Motor neuron (in vitro differentiated cells): ENCODE measurements around the gene PAQR8. TPM values are rescaled to one million over a fixed set of nuclear protein-coding genes. Genes with fewer than 3 reads are reported as not detected.
"Not testable (repeated sequence)": the region's sequence is repeated elsewhere in the genome, so short reads cannot be mapped to it uniquely, and the experiment has no call there.

ENCODE experiments used
- ATAC-seq, 8 experiments: fragments of 200-7000 bp; cut with Tn5 transposase; replicated peaks in 6 of 8; 2 replicates each; pipeline ENCODE4 v1.8.0; 2021; ENCODE audit warnings: mild to moderate bottlenecking in 8 of 8, moderate library complexity in 8 of 8
- H3K27ac ChIP-seq, 2 donors: fragments of 250-450 bp; sonication (Bioruptor Pico); 2 replicates each; pipeline ENCODE4 v1.9.0; 2021; ENCODE audit warnings: antibody characterized with exemption in 2 of 2, mild to moderate bottlenecking in 2 of 2, moderate library complexity in 1 of 2
- H3K4me1 ChIP-seq, 2 donors: fragments of 250-450 bp; sonication (Bioruptor Pico); replicated peaks in 1 of 2; 2 replicates each; pipeline ENCODE4 v1.6.1; 2021; ENCODE audit warnings: antibody characterized with exemption in 2 of 2, mild to moderate bottlenecking in 2 of 2, moderate library complexity in 1 of 2
- H3K4me3 ChIP-seq, 5 donors: fragments of 250-450 bp; sonication (Bioruptor Pico); 2 replicates each; pipeline ENCODE4 v1.9.0; 2021; ENCODE audit warnings: antibody characterized with exemption in 5 of 5, mild to moderate bottlenecking in 5 of 5, moderate library complexity in 4 of 5
- WGBS, 10 experiments: fragments of 450-650 bp; shearing (Covaris generic); methylation state at CpG; one replicate each; pipeline ENCODE4 v1.0.0; 2022; 5-methylcytosine and 5-hydroxymethylcytosine counted together
- in situ Hi-C, 9 experiments: fragments of 400-800 bp; cut with MboI; loops; one replicate each; pipeline ENCODE4 v1.15.0; 2021; ENCODE audit warnings: low sequenced_read_pairs in 9 of 9, low pct_unique_long_range_greater_than_20kb in 2 of 9; ENCODE audit not compliant: unreplicated experiment in 9 of 9
- total RNA-seq, 8 experiments: library from RNA; unstranded; fragments of 300-600 nt; gene quantifications; 2 replicates each; pipeline versions ENCODE4 v1.2.3 to v1.2.4, GENCODE V29; 2022

PAQR8 gene
- total RNA-seq, 8 experiments from 2014 or later, result 0.67 to 17.9 (median 5.2) TPM

GRCh38 chr6:52369234-52369633, 7.3 kb downstream of the PAQR8 start:
- in situ Hi-C loops, result no loop called here
- no peak for ATAC-seq
- Histone ChIP-seq H3K4me1 (no peaks in the 10 kb centered on the region), H3K4me3 (no peak overlapping the region), H3K27ac (no peak overlapping the region)
- WGBS, 10 experiments, result 43 to 94% (median 92%) methylated on average over 1 to 2 of the region's 2 CpGs; no CpG with 5 or more reads in 3 of the 10 experiments

GRCh38 chr6:52371656-52372191, 9.8 kb downstream of the PAQR8 start:
- no peak overlapping the region for H3K4me3 ChIP-seq
- 0 to 88% (median 33%) methylated on average over 1 to 2 of the region's 2 CpGs; no CpG with 5 or more reads in 3 of the 10 experiments for WGBS, 10 experiments
- no peaks in the 10 kb centered on the region for H3K4me1 ChIP-seq
- ATAC-seq, result peak in 1 of 8 experiments; percentile 71
- in situ Hi-C loops, result no loop called here
- H3K27ac ChIP-seq, result no peak overlapping the region

- Histone ChIP-seq H3K4me3 (no peak overlapping the region), H3K4me1 (no peaks in the 10 kb centered on the region), H3K27ac (no peak overlapping the region)
- in situ Hi-C loops, result no loop called here
- no peak for ATAC-seq
- 40 to 100% (median 80%) methylated on average over 1 to 5 of the region's 5 CpGs for WGBS, 10 experiments
Observed at GRCh38 chr6:52373151-52373690, 11.3 kb downstream of the PAQR8 start.

GRCh38 chr6:52374247-52374646, 12.3 kb downstream of the PAQR8 start:
- Histone ChIP-seq H3K4me3 (no peak overlapping the region), H3K27ac (no peak overlapping the region), H3K4me1 (no peaks in the 10 kb centered on the region)
- WGBS, 10 experiments, result 58 to 100% (median 94%) methylated on average over 1 to 4 of the region's 4 CpGs; no CpG with 5 or more reads in 1 of the 10 experiments
- in situ Hi-C loops, result no loop called here
- no peak for ATAC-seq

GRCh38 chr6:52375780-52376556, 14.0 kb downstream of the PAQR8 start:
- Histone ChIP-seq H3K4me1 (no peaks in the 10 kb centered on the region), H3K27ac (no peak overlapping the region), H3K4me3 (no peak overlapping the region)
- no peak for ATAC-seq
- in situ Hi-C loops, result loop anchor here in 1 of 9 experiments (25.0 kb wide), 1 partner anchor 89 kb away; the partner anchor contains the start of gene MCM3
- WGBS, 10 experiments, result 44 to 100% (median 100%) methylated on average over 1 to 2 of the region's 2 CpGs; no CpG with 5 or more reads in 1 of the 10 experiments

- 66 to 94% (median 89%) methylated on average over 1 to 3 of the region's 3 CpGs for WGBS, 10 experiments
- in situ Hi-C loops, result loop anchor here in 1 of 9 experiments (25.0 kb wide), 1 partner anchor 89 kb away; the partner anchor contains the start of gene MCM3
- Histone ChIP-seq H3K4me1 (no peaks in the 10 kb centered on the region), H3K4me3 (no peak overlapping the region), H3K27ac (no peak overlapping the region)
- ATAC-seq, result no peak
Observed at GRCh38 chr6:52376763-52377162, 14.8 kb downstream of the PAQR8 start.

- H3K27ac ChIP-seq, result no peak overlapping the region
- no peak for ATAC-seq
Observed at GRCh38 chr6:52377538-52378221, 15.7 kb downstream of the PAQR8 start.

GRCh38 chr6:52381249-52381648, 19.3 kb downstream of the PAQR8 start:
- 17 to 100% (median 94%) methylated on average over 1 to 4 of the region's 4 CpGs; no CpG with 5 or more reads in 1 of the 10 experiments for WGBS, 10 experiments
- Histone ChIP-seq H3K4me3 (no peak overlapping the region), H3K4me1 (no peaks in the 10 kb centered on the region), H3K27ac (no peak overlapping the region)
- in situ Hi-C loops, result loop anchor here in 1 of 9 experiments (25.0 kb wide), 1 partner anchor 94 kb away; the partner anchor contains the start of gene MCM3
- no peak for ATAC-seq

More at GRCh38 chr6:52377538-52378221, 15.7 kb downstream of the PAQR8 start:
- in situ Hi-C loops, result loop anchor here in 1 of 9 experiments (25.0 kb wide), 1 partner anchor 90 kb away; the partner anchor contains the start of gene MCM3
- 57 to 100% (median 83%) methylated on average over 1 to 3 of the region's 3 CpGs for WGBS, 10 experiments
- Histone ChIP-seq H3K4me3 (no peak overlapping the region), H3K4me1 (no peaks in the 10 kb centered on the region)

- no peak overlapping the region for H3K27ac ChIP-seq
- H3K4me3 ChIP-seq, result no peak overlapping the region
- in situ Hi-C loops, result loop anchor here in 1 of 9 experiments (25.0 kb wide), 1 partner anchor 97 kb away; the partner anchor contains the start of gene MCM3
- WGBS, 10 experiments, result 75 to 100% (median 89%) methylated on average over 1 to 2 of the region's 2 CpGs; no CpG with 5 or more reads in 1 of the 10 experiments
- peaks cover 0 to 5% of the 10 kb centered on the region in 2 donors for H3K4me1 ChIP-seq
- ATAC-seq, result no peak
Observed at GRCh38 chr6:52384145-52384766, 22.3 kb downstream of the PAQR8 start.

- Histone ChIP-seq H3K4me3 (no peak overlapping the region), H3K27ac (no peak overlapping the region), H3K4me1 (peaks cover 0 to 11% of the 10 kb centered on the region in 2 donors)
- in situ Hi-C loops, result loop anchor here in 1 of 9 experiments (25.0 kb wide), 1 partner anchor 98 kb away; the partner anchor contains the start of gene MCM3
- WGBS, 10 experiments, result 83 to 100% (median 88%) methylated on average over 1 to 4 of the region's 4 CpGs; no CpG with 5 or more reads in 2 of the 10 experiments
- ATAC-seq, result no peak
Observed at GRCh38 chr6:52385074-52385473, 23.1 kb downstream of the PAQR8 start.

GRCh38 chr6:52388119-52388518, 26.2 kb downstream of the PAQR8 start:
- not testable (repeated sequence) for H3K4me3 ChIP-seq, H3K27ac ChIP-seq, ATAC-seq
- in situ Hi-C loops, result loop anchor here in 1 of 9 experiments (25.0 kb wide), 1 partner anchor 101 kb away; the partner anchor contains the start of gene MCM3
- peaks cover 2 to 11% of the 10 kb centered on the region in 2 donors for H3K4me1 ChIP-seq
- WGBS, 10 experiments, result 40 to 100% (median 88%) methylated on average over 1 to 4 of the region's 4 CpGs; no CpG with 5 or more reads in 2 of the 10 experiments

- no peak overlapping the region for H3K4me3 ChIP-seq
- peaks cover 2 to 11% of the 10 kb centered on the region in 2 donors for H3K4me1 ChIP-seq
- in situ Hi-C loops, result loop anchor here in 1 of 9 experiments (25.0 kb wide), 1 partner anchor 101 kb away; the partner anchor contains the start of gene MCM3
- no peak overlapping the region for H3K27ac ChIP-seq
- ATAC-seq, result no peak
- WGBS, 10 experiments, result 57 to 98% (median 84%) methylated on average over 1 to 3 of the region's 4 CpGs; no CpG with 5 or more reads in 2 of the 10 experiments
Observed at GRCh38 chr6:52388790-52389189, 26.8 kb downstream of the PAQR8 start.
